ENCODE data around the gene DCTN4.

DCTN4 gene

GRCh38 chr5:150662731-150663516 is 95.9 kb downstream of the DCTN4 start:
- no peak for DNase-seq (ENCODE audit: low read depth, low spot score)
- TF ChIP-seq POLR2AphosphoS5 (IDR thresholded peaks at IDR 0.05; ENCODE audit: borderline replicate concordance, low read depth, low read length) = no peak
- no peak for TF ChIP-seq FOXP2 (optimal IDR thresholded peaks at IDR 0.05; ENCODE audit: control extremely low read depth, extremely low read length, insufficient read depth)
- TF ChIP-seq EZH2 (IDR thresholded peaks at IDR 0.05) = no peak
- Histone ChIP-seq H3K27ac (no peak overlapping the region), H3K36me3 (ENCODE audit: insufficient read depth, low read length) (no peaks in the 10 kb centered on the region), H3K9me3 (ENCODE audit: low read depth, low read length) (no peaks in the 10 kb centered on the region), H3K4me3 (no peak overlapping the region), H3K9ac (ENCODE audit: insufficient read length) (no peak overlapping the region)

GRCh38 chr5:150661821-150662596 is 96.8 kb downstream of the DCTN4 start:
- H3K9me3 ChIP-seq (ENCODE audit: low read depth, low read length) = no peaks in the 10 kb centered on the region
- H3K9ac ChIP-seq (ENCODE audit: insufficient read length) = no peak overlapping the region
- H3K4me3 ChIP-seq = no peak overlapping the region
- no peak for DNase-seq (ENCODE audit: low read depth, low spot score)
- TF ChIP-seq FOXP2 (optimal IDR thresholded peaks at IDR 0.05; ENCODE audit: control extremely low read depth, extremely low read length, insufficient read depth) (no peak), EZH2 (IDR thresholded peaks at IDR 0.05) (no peak)
- H3K36me3 ChIP-seq (ENCODE audit: insufficient read depth, low read length) = no peaks in the 10 kb centered on the region
- H3K27ac ChIP-seq = no peak overlapping the region

GRCh38 chr5:150661086-150661485 is 97.7 kb downstream of the DCTN4 start, which contains the start of gene MYOZ3:
Gene MYOZ3, plus strand, starts transcription at chr5:150661251. Its CDS starts 1,691 bp downstream, at chr5:150662942.
- Histone ChIP-seq H3K27ac (no peak within 1 kb of the TSS), H3K9me3 (ENCODE audit: low read depth, low read length) (no peaks in the 10 kb centered on the region), H3K9ac (ENCODE audit: insufficient read length) (no peak within 1 kb of the TSS), H3K4me3 (no peak within 1 kb of the TSS), H3K36me3 (ENCODE audit: insufficient read depth, low read length) (no peaks in the 10 kb centered on the region)
- no peak for DNase-seq (ENCODE audit: low read depth, low spot score)
- TF ChIP-seq FOXP2 (optimal IDR thresholded peaks at IDR 0.05; ENCODE audit: control extremely low read depth, extremely low read length, insufficient read depth) = no peak
- no peak for TF ChIP-seq EZH2 (IDR thresholded peaks at IDR 0.05)
- no peak for TF ChIP-seq POLR2AphosphoS5 (IDR thresholded peaks at IDR 0.05; ENCODE audit: borderline replicate concordance, low read depth, low read length)

GRCh38 chr5:150660108-150660831 is 98.5 kb downstream of the DCTN4 start:
- H3K36me3 ChIP-seq (ENCODE audit: insufficient read depth, low read length) = no peaks in the 10 kb centered on the region
- TF ChIP-seq FOXP2 (optimal IDR thresholded peaks at IDR 0.05; ENCODE audit: control extremely low read depth, extremely low read length, insufficient read depth) (no peak), POLR2AphosphoS5 (IDR thresholded peaks at IDR 0.05; ENCODE audit: borderline replicate concordance, low read depth, low read length) (no peak), EZH2 (IDR thresholded peaks at IDR 0.05) (no peak)
- no peak for DNase-seq (ENCODE audit: low read depth, low spot score)
- no peak overlapping the region for H3K9ac ChIP-seq (ENCODE audit: insufficient read length)
- no peak overlapping the region for H3K4me3 ChIP-seq
- no peaks in the 10 kb centered on the region for H3K9me3 ChIP-seq (ENCODE audit: low read depth, low read length)
- H3K27ac ChIP-seq = no peak overlapping the region

GRCh38 chr5:150659360-150660107 is 99.3 kb downstream of the DCTN4 start:
- no peak overlapping the region for H3K27ac ChIP-seq
- no peak for DNase-seq (ENCODE audit: low read depth, low spot score)
- H3K36me3 ChIP-seq (ENCODE audit: insufficient read depth, low read length) = no peaks in the 10 kb centered on the region
- no peak overlapping the region for H3K4me3 ChIP-seq
- no peak overlapping the region for H3K9ac ChIP-seq (ENCODE audit: insufficient read length)
- no peaks in the 10 kb centered on the region for H3K9me3 ChIP-seq (ENCODE audit: low read depth, low read length)
- TF ChIP-seq FOXP2 (optimal IDR thresholded peaks at IDR 0.05; ENCODE audit: control extremely low read depth, extremely low read length, insufficient read depth) = no peak
- no peak for TF ChIP-seq POLR2AphosphoS5 (IDR thresholded peaks at IDR 0.05; ENCODE audit: borderline replicate concordance, low read depth, low read length)
- no peak for TF ChIP-seq EZH2 (IDR thresholded peaks at IDR 0.05)

GRCh38 chr5:150658699-150659265 is 100.0 kb downstream of the DCTN4 start:
- H3K9me3 ChIP-seq (ENCODE audit: low read depth, low read length) = no peaks in the 10 kb centered on the region
- H3K9ac ChIP-seq (ENCODE audit: insufficient read length) = no peak overlapping the region
- no peaks in the 10 kb centered on the region for H3K36me3 ChIP-seq (ENCODE audit: insufficient read depth, low read length)
- no peak overlapping the region for H3K27ac ChIP-seq
- DNase-seq (ENCODE audit: low read depth, low spot score) = no peak
- H3K4me3 ChIP-seq = no peak overlapping the region
- TF ChIP-seq FOXP2 (optimal IDR thresholded peaks at IDR 0.05; ENCODE audit: control extremely low read depth, extremely low read length, insufficient read depth) = no peak
- TF ChIP-seq EZH2 (IDR thresholded peaks at IDR 0.05) = no peak
- no peak for TF ChIP-seq POLR2AphosphoS5 (IDR thresholded peaks at IDR 0.05; ENCODE audit: borderline replicate concordance, low read depth, low read length)

All from SK-N-MC (cell line).